Body of pancreas (tissue), 4 donors: ENCODE measurements around the gene DUS3L. TPM values are rescaled to one million over a fixed set of nuclear protein-coding genes. Genes with fewer than 3 reads are reported as not detected.
A peak's percentile ranks its signal among the peaks of the same experiment; 100 is the strongest.

Source experiments
- ATAC-seq: fragments of 150-250 bp; one replicate; pipeline ENCODE4 v1.9.1; 2016
- DNase-seq, 4 donors: peaks; one replicate each; pipeline ENCODE4 v3.0.0-alpha.2; 2019
- H3K27ac ChIP-seq, 4 donors: fragments of 200-600 bp; sonication (generic); 1 replicate in 3 of 4; 2 replicates in 1 of 4; pipeline versions ENCODE4 v1.5.1 to v1.6.1; 2016 to 2019; ENCODE audit warnings: mild to moderate bottlenecking in 1 of 4, mixed read lengths in 1 of 4, moderate library complexity in 1 of 4
- H3K27me3 ChIP-seq, 2 donors: fragments of 200-600 bp; sonication (generic); one replicate each; pipeline ENCODE4 v1.6.0; 2016; ENCODE audit warnings: mild to moderate bottlenecking in 1 of 2
- H3K36me3 ChIP-seq, 2 donors: fragments of 200-600 bp; sonication (generic); replicated peaks in 1 of 2; 2 replicates each; pipeline ENCODE4 v1.5.1; 2016; ENCODE audit warnings: low read depth in 2 of 2; ENCODE audit not compliant: insufficient read depth in 1 of 2
- H3K4me1 ChIP-seq: fragments of 200-600 bp; sonication (generic); one replicate; pipeline ENCODE4 v1.6.0; 2016
- H3K4me3 ChIP-seq, 2 donors: fragments of 200-600 bp; sonication (generic); 1 replicate in 1 of 2; 2 replicates in 1 of 2; pipeline ENCODE4 v1.5.1; 2016 to 2019
- H3K9me3 ChIP-seq, 3 donors: fragments of 200-600 bp; sonication (generic); 1 replicate in 2 of 3; 2 replicates in 1 of 3; pipeline ENCODE4 v1.5.1; 2016
- CTCF ChIP-seq, 7 experiments: fragments of 450-650 bp in 4 of 7; fragments of 200-600 bp in 3 of 7; sonication (generic) in 3 of 7; IDR thresholded peaks; one replicate each; pipeline ENCODE4 v1.5.1; 2016 to 2019; ENCODE audit warnings: antibody characterized with exemption in 7 of 7
- POLR2A ChIP-seq, 3 donors: fragments of 450-650 bp; IDR thresholded peaks; one replicate each; pipeline ENCODE4 v1.6.1; 2016; ENCODE audit warnings: antibody characterized with exemption in 3 of 3, mild to moderate bottlenecking in 2 of 3
- WGBS, 2 donors: methylation state at CpG; one replicate each; pipeline ENCODE4 v1.1.5; 2017; 5-methylcytosine and 5-hydroxymethylcytosine counted together
- intact Hi-C: fragments of 100-400 bp; cut with DNase I; formaldehyde crosslinking; loops from one replicate; pipeline ENCODE4 v1.15.1; 2023
- total RNA-seq, 2 donors: library from RNA; depleted of rRNA; stranded (reverse); fragments of >200 nt; gene quantifications; one replicate each; pipeline ENCODE4 v1.1.0, GENCODE V29; 2016

DUS3L gene
- total RNA-seq, 2 donors from 2014 or later: 28.0 to 39.6 TPM

GRCh38 chr19:5795382-5795919 lies 4.5 kb upstream of the DUS3L start:
- H3K27me3 ChIP-seq: no peaks in the 10 kb centered on the region
- H3K9me3 ChIP-seq: no peaks in the 10 kb centered on the region
- no peak for DNase-seq
- H3K27ac ChIP-seq: no peak overlapping the region
- 86 to 92% methylated on average over 7 of the region's 7 CpGs for WGBS, 2 donors
- H3K4me1 ChIP-seq: peaks cover 39% of the 10 kb centered on the region
- no peak for ATAC-seq
- no peak for TF ChIP-seq CTCF (IDR thresholded peaks at IDR 0.05)
- TF ChIP-seq POLR2A (IDR thresholded peaks at IDR 0.05): no peak
- no peak overlapping the region for H3K4me3 ChIP-seq
- intact Hi-C loops: no loop called here
- H3K36me3 ChIP-seq: no peaks in the 10 kb centered on the region

GRCh38 chr19:5793188-5793587 lies 2.2 kb upstream of the DUS3L start:
- H3K27me3 ChIP-seq: no peaks in the 10 kb centered on the region
- no peak overlapping the region for H3K27ac ChIP-seq
- TF ChIP-seq CTCF (IDR thresholded peaks at IDR 0.05) (no peak), POLR2A (IDR thresholded peaks at IDR 0.05) (no peak)
- peaks cover 10 to 13% of the 10 kb centered on the region in 2 donors for H3K36me3 ChIP-seq
- ATAC-seq (no peak), DNase-seq (no peak)
- intact Hi-C loops: no loop called here
- H3K4me1 ChIP-seq: peaks cover 22% of the 10 kb centered on the region
- 89 to 94% methylated on average over 3 of the region's 3 CpGs for WGBS, 2 donors
- no peak overlapping the region for H3K4me3 ChIP-seq
- no peaks in the 10 kb centered on the region for H3K9me3 ChIP-seq

- no peak overlapping the region for H3K4me3 ChIP-seq
- no peak overlapping the region for H3K27ac ChIP-seq
- intact Hi-C loops: no loop called here
- H3K9me3 ChIP-seq: no peaks in the 10 kb centered on the region
- H3K27me3 ChIP-seq: no peaks in the 10 kb centered on the region
- no peak for ATAC-seq
- no peak for TF ChIP-seq CTCF (IDR thresholded peaks at IDR 0.05)
- TF ChIP-seq POLR2A (IDR thresholded peaks at IDR 0.05): no peak
- no peak for DNase-seq
- WGBS, 2 donors: 91 to 93% methylated on average over 18 of the region's 18 CpGs
- peaks cover 18 to 20% of the 10 kb centered on the region in 2 donors for H3K36me3 ChIP-seq
- peaks cover 16% of the 10 kb centered on the region for H3K4me1 ChIP-seq
These were observed 1.3 kb upstream of the DUS3L start for GRCh38 chr19:5792224-5792623.

GRCh38 chr19:5789886-5790558 lies 941 bp downstream of the DUS3L start:
- TF ChIP-seq POLR2A (IDR thresholded peaks at IDR 0.05) (no peak), CTCF (IDR thresholded peaks at IDR 0.05) (no peak)
- Histone ChIP-seq H3K9me3 (no peaks in the 10 kb centered on the region), H3K4me3 (peak overlapping the region in 1 of 2 donors; percentile 36), H3K27ac (peak overlapping the region; percentile 62 to 98 (median 88)), H3K36me3 (peaks cover 26 to 29% of the 10 kb centered on the region in 2 donors), H3K4me1 (peaks cover 16% of the 10 kb centered on the region), H3K27me3 (no peaks in the 10 kb centered on the region)
- ATAC-seq (no peak), DNase-seq (no peak)
- WGBS, 2 donors: 66 to 90% methylated on average over 13 to 26 of the region's 26 CpGs
- intact Hi-C loops: no loop called here

GRCh38 chr19:5789351-5789761 lies 1.6 kb downstream of the DUS3L start:
- Histone ChIP-seq H3K4me3 (no peak overlapping the region), H3K4me1 (peaks cover 15% of the 10 kb centered on the region), H3K36me3 (peaks cover 26 to 29% of the 10 kb centered on the region in 2 donors), H3K9me3 (no peaks in the 10 kb centered on the region), H3K27me3 (no peaks in the 10 kb centered on the region), H3K27ac (no peak overlapping the region)
- ATAC-seq (no peak), DNase-seq (no peak)
- 96 to 97% methylated on average over 17 to 37 of the region's 39 CpGs for WGBS, 2 donors
- intact Hi-C loops: no loop called here
- no peak for TF ChIP-seq CTCF (IDR thresholded peaks at IDR 0.05)
- no peak for TF ChIP-seq POLR2A (IDR thresholded peaks at IDR 0.05)
